VCaP (cell line): ENCODE results near the gene HOXA13.

Experiments used
- H3K27ac ChIP-seq: fragments of 450-650 bp; 2 replicates; pipeline ENCODE4 v1.5.1; 2017
- TF ChIP-seq, protein P1 (sequence below): fragments of 450-650 bp; conservative IDR thresholded peaks from 2 replicates; pipeline ENCODE4 v1.5.1; 2017; ENCODE audit warnings: mild to moderate bottlenecking, moderate library complexity

Gene HOXA13

DNA sequence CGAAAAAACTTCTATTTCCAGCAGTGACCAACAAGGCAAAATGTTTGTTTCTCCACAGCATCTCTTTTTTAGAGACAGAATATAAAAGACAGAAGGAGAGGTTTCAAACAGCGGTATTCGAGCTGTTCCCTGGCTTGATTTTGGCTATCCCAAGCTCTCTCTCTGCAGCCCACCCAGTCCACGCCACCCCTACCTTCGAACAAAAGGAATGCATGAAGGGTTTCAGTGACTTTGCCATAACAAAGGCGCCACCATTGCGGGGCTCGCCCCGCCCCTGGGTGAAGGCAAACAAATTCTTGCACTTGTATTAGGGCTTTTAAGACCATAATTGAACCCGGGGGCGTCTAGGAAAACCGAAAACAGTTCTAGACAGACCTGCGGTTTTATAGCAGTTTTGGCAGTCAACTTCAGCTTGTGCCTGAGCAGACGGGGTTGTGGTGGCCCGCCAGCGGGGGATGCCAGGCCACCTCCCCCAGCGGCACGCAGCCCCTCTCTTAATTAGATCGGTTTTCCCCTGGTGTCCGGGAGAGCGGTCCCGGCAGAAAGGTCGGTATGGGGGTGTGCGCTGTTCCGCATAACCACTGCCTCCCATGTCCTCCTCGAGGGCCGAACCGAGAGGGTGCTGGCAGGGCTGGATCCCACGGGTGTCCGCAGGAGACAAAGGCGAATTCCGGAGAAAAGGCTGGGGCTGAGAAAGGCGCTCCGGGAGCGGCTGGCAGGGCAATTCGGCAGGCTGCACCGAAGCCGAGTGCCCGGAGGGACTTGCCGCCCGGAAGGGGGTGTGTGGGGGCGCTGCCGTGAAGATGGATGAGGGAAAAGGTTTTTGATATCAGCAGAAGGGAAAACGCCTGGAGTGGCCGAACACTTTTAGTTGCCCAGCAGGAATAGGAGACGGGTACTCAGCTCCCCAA is 12.2 kb downstream of the HOXA13 start:
- TF ChIP-seq, protein P1, sequence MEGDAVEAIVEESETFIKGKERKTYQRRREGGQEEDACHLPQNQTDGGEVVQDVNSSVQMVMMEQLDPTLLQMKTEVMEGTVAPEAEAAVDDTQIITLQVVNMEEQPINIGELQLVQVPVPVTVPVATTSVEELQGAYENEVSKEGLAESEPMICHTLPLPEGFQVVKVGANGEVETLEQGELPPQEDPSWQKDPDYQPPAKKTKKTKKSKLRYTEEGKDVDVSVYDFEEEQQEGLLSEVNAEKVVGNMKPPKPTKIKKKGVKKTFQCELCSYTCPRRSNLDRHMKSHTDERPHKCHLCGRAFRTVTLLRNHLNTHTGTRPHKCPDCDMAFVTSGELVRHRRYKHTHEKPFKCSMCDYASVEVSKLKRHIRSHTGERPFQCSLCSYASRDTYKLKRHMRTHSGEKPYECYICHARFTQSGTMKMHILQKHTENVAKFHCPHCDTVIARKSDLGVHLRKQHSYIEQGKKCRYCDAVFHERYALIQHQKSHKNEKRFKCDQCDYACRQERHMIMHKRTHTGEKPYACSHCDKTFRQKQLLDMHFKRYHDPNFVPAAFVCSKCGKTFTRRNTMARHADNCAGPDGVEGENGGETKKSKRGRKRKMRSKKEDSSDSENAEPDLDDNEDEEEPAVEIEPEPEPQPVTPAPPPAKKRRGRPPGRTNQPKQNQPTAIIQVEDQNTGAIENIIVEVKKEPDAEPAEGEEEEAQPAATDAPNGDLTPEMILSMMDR: no peak
- peak overlapping the region; percentile 98 for H3K27ac ChIP-seq

DNA sequence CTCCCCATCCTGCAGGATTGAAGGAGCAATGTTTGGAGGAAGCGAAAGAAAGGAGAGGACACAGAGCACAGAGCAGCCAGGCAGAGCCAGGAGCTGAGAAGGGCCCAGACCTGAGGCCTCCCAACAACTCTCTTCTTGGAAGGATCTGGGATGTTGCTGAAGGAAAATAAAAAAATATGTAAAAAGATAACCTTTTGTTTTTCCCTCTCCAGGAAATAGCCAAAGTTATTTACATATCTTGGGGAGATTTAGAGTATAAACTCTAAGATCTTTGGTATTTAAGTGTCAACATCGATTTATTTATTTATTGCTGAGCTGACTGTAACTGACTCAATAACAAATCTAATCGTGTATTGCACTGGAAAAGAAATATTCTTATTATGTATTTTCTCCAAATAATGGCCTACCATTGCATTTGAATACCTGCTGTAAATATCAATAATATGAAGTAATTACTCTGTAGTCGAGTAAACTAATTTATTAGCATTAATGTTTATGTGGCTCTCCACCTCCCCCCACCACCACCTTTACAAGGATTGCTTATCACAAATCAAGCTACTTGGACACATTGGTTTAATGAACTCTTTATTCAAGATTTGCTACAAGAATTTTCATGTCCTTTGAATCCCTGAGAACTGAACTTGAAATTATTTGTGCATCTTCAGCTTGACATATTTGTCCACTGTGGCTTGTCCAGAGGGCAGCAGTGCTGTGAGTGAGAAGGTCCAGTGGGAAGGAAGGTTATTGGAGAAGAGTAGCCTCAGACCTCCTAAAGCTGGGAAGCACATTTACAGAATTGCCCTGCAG is 13.0 kb downstream of the HOXA13 start:
- peak overlapping the region; percentile 98 for H3K27ac ChIP-seq
- TF ChIP-seq, protein P1: no peak

DNA sequence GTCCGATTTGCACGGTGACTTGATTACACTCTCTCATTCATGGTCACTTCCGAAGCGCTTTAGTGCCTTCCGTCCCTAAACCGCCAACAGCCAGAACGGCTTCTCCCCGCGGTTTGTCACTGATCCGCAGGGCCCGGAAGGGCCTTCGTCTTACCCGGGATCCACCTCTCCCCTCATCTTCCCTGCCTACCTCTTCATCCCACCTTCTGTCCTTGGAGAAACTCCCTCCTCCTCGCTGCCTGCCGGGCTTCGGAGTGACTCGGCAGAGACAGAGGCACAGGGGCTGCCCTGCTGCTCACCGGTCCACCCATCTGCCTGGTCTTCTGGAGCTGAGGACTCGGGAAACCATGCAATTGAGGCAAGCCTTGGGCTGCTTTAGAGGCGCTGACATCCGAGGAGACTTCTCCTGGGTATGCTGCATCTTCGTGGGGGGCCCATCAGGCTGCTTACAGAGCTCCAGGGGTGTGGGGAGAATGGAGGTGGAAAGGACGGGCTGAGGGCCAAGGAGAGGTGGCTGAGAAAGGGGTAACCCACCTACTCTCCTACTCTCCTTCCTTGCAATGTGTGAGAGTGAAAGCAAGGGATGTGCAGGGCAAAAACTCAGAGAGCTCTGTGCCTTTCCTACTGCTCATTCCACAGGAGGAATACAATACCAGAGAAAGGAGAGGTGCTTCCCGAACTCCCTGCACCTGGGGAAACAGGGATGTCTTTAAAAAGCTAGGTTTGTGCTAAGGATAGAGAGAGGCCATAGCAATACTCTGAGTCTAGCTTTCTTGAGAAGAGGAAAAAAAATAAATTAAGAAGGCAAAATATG is 13.8 kb downstream of the HOXA13 start:
- TF ChIP-seq, protein P1: no peak
- H3K27ac ChIP-seq: peak overlapping the region; percentile 98

DNA sequence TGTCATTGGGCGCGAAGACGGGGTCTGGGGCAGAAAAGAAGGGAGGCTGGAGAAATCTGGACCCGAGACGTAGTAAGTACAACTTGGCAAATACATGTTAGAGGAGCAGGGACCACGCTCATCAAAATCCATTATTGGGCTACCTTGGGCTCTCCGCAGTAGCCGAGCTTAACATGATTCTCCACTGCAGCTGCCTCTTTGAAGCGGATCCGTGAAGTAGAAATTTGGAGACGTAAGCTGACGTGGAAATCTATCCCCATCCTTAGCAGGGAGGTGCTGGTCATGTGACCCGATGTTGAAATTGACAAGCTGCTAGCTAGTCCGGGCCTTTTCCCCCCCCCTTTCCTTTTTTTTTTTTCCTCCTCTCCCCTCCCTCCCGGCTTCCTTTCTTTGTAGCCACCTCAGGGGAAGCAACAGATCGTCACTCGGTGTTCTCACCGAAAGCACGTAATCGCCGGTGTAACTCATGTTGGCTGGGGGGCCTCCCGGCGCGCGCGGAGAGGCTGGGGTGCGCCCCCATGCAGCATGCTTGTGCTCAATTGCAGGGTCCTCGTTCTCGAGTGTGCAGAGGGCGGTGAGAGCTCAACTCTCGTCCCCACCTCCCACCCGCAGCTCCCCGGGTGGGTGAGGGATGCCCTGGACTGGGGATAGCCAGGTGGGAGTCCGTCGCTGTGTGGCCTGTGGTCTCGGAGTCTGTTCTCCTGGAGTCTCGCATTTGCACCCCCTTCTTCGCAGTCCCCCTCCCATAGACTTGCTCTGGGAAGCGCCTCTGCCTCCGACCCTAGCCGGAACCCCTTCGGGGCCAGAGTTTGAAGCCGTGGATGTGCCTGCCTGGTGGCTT is 14.7 kb downstream of the HOXA13 start, which contains the start of gene HOXA11:
Gene HOXA11 (minus strand): TSS at position 220 of the 841 bp plus-strand sequence. CDS start 88 bp downstream, at position 132.
- peak within 1 kb of the TSS; percentile 98 for H3K27ac ChIP-seq
- TF ChIP-seq, protein P1: no peak

DNA sequence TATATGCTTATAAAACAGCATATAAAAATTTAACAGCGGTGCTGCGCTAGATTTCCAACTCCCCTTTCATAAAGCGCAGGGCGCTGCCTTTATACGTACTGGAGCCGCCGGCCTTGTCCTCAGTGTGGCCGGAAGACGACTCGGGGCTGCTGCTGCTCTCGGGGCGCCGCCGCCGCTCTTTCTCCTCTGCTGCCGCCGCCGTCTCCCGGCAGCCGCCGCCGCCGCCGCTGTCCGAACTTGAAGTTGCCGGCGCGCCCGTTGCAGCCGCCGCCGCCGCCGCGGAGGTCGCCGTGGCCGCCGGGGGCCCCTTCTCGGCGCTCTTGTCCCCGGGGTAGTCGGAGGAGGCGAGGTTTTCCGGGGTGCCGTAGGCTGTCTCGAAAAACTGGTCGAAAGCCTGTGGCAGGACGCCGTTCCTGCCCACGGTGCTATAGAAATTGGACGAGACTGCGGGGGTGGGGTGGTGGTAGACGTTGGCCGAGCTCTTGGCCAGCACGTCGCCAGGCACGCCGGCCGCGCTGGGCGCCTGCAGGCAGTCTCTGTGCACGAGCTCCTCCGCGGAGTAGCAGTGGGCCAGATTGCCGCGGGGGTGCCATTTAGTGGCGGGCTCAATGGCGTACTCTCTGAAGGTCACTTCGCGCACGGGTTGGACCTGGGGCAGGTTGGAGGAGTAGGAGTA is 15.4 kb downstream of the HOXA13 start:
- TF ChIP-seq, protein P1: no peak

DNA sequence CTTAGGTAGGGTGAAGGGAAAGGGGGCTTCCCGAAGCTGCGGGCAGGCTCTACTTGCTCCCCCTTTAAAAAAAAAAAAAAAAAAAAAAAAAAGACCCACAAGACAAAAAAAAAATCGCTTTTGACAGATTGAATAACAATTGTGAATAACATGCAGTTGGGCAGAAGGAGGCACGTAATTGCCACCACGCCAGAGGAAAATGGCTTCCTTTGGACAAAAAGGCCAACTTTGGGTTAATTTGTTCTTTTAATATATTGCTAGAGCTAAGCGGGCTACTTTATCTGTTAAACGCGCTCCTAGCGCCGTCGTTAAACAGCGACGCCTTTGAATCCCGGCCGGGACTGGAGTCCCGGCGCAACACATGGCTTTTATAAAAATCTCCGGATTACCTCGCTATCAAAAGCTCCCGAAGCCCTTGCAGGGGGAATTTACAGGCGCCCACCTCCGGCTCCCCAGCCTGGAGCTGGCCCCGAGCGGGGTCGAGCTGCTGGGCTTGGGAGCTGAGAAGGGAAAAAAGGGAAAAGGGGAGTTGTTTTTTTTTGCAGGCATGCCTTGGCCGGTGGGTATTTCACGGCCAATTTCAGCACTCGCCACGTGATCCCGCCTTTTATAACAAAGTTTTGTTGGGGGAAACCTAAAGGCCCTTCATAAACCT is 16.1 kb downstream of the HOXA13 start:
- TF ChIP-seq, protein P1: no peak
- peak overlapping the region; percentile 98 for H3K27ac ChIP-seq

More for the DNA sequence above, 15.4 kb downstream of the HOXA13 start:
- H3K27ac ChIP-seq: peak overlapping the region; percentile 98
